Measurements from ENCODE around the gene DNPH1. TPM values are rescaled to one million over a fixed set of nuclear protein-coding genes. Genes with fewer than 3 reads are reported as not detected.
A peak's percentile ranks its signal among the peaks of the same experiment; 100 is the strongest.

Gene DNPH1
- total and polyA plus RNA-seq, 9 of the 15 experiments (the other 6 are each of a cell fraction or from before 2014, with no cell fraction given), result 7.3 to 300 (median 68.7) TPM

DNA sequence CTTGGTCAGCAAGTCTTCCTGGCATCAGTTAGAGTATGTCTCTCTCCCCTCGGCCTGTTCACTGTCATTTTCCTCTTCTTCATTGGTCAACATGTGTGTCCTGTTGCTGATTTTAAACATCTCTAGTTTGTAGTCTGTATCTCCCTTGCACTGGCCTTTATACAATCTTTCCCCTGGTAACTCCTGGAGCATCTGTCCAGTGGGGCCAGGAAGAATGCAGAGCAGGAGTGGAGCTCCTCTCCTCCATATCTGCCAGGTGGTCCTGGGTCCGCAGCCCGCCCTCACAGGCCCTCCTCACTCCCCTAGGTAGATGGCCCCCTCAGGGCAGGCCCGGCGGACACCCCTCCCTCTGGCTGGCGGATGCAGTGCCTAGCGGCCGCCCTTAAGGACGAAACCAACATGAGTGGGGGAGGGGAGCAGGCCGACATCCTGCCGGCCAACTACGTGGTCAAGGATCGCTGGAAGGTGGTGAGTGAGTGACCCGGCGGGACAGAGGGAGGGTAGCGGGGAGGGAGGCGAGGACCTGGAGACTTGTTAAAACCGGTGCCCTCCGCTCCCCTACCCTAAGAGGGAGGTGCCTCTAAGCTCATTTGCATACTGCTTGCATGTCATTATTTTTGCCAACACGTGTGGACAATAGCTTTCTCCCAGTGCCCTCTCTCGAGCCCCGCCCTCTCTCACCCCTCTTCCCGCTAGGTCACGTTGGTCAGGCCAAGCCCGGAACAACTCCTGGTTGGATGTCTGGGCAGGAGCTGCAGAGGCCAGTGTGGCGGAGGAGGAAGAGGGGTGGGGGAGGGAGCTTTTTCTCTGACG lies 17.2 kb upstream of the DNPH1 start (continued):
- TF ChIP-seq ZNF253 (CRISPR knock-in tag; conservative IDR thresholded peaks at IDR 0.05), result no peak
- TF ChIP-seq ZNF3 (CRISPR knock-in tag; IDR thresholded peaks at IDR 0.05), result no peak
- TF ChIP-seq CXXC5 (CRISPR knock-in tag; IDR thresholded peaks at IDR 0.05), result no peak; the same call in 1 of the 2 replicates
- no peak for TF ChIP-seq TBP (optimal IDR thresholded peaks at IDR 0.05; ENCODE audit: low read depth, low read length)
- no peak for TF ChIP-seq U2AF1 (optimal IDR thresholded peaks at IDR 0.05; ENCODE audit: low read depth, low read length)
- TF ChIP-seq ATF1 (CRISPR knock-in tag; IDR thresholded peaks at IDR 0.05), result no peak
- no peak for TF ChIP-seq ATF1 (tag; IDR thresholded peaks at IDR 0.05)
- no peak for TF ChIP-seq CREBBP (IDR thresholded peaks at IDR 0.05; ENCODE audit: low read depth, low read length)
- no peak for TF ChIP-seq U2AF2 (optimal IDR thresholded peaks at IDR 0.05; ENCODE audit: low read depth, low read length)
- TF ChIP-seq ZBTB17 (CRISPR knock-in tag; IDR thresholded peaks at IDR 0.05), result no peak
- TF ChIP-seq TAL1 (IDR thresholded peaks at IDR 0.05), result no peak
- TF ChIP-seq BCOR (IDR thresholded peaks at IDR 0.05), result no peak
- no peak for TF ChIP-seq HNRNPL (IDR thresholded peaks at IDR 0.05; ENCODE audit: low read depth, low read length)
- TF ChIP-seq POLR2H (tag; IDR thresholded peaks at IDR 0.05; ENCODE audit: low read depth), result no peak
- TF ChIP-seq SMAD3 (CRISPR knock-in tag; conservative IDR thresholded peaks at IDR 0.05), result no peak
- no peak for TF ChIP-seq LARP7 (IDR thresholded peaks at IDR 0.05)
- no peak for TF ChIP-seq ZFP30 (CRISPR knock-in tag; IDR thresholded peaks at IDR 0.05; ENCODE audit: borderline replicate concordance)
- TF ChIP-seq ETV1 (tag; conservative IDR thresholded peaks at IDR 0.05; ENCODE audit: low read depth), result peak; percentile 69
- TF ChIP-seq SP1 (CRISPR knock-in tag; IDR thresholded peaks at IDR 0.05), result peak; percentile 77
- TF ChIP-seq MCM7 (IDR thresholded peaks at IDR 0.05), result no peak
- no peak for TF ChIP-seq ZBTB12 (CRISPR knock-in tag; IDR thresholded peaks at IDR 0.05)
- TF ChIP-seq ZNF57 (CRISPR knock-in tag; IDR thresholded peaks at IDR 0.05), result no peak
- TF ChIP-seq NCOA2 (IDR thresholded peaks at IDR 0.05; ENCODE audit: partially characterized antibody in 2 of 2), result no peak
- no peak; a peak in 1 of 6 replicates for TF ChIP-seq ZBTB11 (CRISPR knock-in tag; IDR thresholded peaks at IDR 0.05)
- TF ChIP-seq MYBL2 (IDR thresholded peaks at IDR 0.05; ENCODE audit: low read depth), result no peak
- no peak for TF ChIP-seq MYBL2 (CRISPR knock-in tag; IDR thresholded peaks at IDR 0.05; ENCODE audit: borderline replicate concordance)
- no peak for TF ChIP-seq ZSCAN32 (CRISPR knock-in tag; IDR thresholded peaks at IDR 0.05)
- TF ChIP-seq SMARCA4 (IDR thresholded peaks at IDR 0.05), result no peak
